ENCODE results near the gene CAPN2.

DNA sequence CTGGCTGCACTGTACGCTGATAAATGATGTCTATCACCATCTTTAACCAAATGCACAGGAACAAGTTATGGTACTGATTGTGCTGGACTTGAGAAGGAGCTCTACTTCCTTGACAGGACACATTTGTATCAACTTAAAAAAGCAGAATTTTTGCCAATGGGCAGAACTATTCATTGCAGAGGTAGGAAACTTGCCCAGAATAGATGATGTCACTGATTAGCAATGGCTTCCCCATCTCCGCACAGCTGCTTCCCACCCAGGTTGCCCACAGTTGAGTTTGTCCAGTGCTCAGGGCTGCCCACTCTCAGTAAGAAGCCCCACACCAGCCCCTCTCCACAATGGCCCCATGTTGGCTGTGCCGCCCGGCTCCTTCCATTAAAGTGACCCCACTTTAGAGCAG, 33.4 kb downstream of the CAPN2 start:
- TF ChIP-seq, protein P1, sequence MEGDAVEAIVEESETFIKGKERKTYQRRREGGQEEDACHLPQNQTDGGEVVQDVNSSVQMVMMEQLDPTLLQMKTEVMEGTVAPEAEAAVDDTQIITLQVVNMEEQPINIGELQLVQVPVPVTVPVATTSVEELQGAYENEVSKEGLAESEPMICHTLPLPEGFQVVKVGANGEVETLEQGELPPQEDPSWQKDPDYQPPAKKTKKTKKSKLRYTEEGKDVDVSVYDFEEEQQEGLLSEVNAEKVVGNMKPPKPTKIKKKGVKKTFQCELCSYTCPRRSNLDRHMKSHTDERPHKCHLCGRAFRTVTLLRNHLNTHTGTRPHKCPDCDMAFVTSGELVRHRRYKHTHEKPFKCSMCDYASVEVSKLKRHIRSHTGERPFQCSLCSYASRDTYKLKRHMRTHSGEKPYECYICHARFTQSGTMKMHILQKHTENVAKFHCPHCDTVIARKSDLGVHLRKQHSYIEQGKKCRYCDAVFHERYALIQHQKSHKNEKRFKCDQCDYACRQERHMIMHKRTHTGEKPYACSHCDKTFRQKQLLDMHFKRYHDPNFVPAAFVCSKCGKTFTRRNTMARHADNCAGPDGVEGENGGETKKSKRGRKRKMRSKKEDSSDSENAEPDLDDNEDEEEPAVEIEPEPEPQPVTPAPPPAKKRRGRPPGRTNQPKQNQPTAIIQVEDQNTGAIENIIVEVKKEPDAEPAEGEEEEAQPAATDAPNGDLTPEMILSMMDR (IDR thresholded peaks at IDR 0.05): no peak
- no peak for TF ChIP-seq POLR2A (IDR thresholded peaks at IDR 0.05)
